ENCODE measurements around the gene TRAF7.
A peak's percentile ranks its signal among the peaks of the same experiment; 100 is the strongest.

Gene TRAF7

DNA sequence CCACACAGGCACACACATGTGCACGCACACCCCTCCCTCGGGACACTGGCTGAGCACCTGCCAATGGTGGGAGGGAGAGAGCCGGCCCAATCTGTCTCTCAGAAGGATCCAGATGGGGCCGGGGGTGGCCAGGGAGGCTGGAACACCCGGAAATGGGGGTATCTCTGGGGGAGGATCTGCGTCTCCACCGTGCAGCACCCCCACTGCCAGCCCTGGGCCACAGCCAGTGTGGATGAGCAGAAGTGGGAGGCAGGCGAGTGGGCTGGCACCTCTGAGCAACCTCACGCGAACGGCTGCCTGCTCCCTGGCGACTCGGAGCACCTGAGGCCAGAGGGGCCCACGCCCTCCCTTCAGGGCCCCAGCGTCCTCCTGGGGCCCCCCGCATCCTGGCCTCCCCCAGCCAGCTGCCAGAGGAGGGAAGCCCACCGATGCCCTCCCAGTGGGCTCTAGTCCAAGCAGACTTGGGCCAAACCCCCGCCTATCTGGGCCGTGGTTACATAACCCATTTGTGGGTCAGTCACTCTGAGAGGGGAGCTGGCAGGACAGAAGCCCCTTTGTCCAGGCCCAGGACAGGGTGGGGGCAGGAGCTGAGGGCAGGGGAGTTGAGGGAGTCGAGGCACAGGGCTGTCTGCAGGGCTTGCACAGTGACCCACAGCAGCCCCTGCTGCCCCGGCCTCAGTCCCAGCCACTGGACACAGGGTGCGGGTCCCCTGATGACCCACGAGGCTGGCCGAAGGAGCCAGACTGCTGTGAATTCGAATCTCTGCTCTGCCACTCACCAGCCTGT is 35.3 kb downstream of the TRAF7 start:
- H3K36me3 ChIP-seq (ENCODE audit: insufficient read depth, low read length), result no peaks in the 10 kb centered on the region
- no peaks in the 10 kb centered on the region for H3K27me3 ChIP-seq (ENCODE audit: insufficient read depth, low read length)
- H3K9me3 ChIP-seq (ENCODE audit: low read length), result no peaks in the 10 kb centered on the region
- H3K4me3 ChIP-seq (ENCODE audit: low read length), result no peak overlapping the region
- H2AFZ ChIP-seq (ENCODE audit: low read depth, low read length), result no peak overlapping the region
- peaks cover 26% of the 10 kb centered on the region for H3K4me1 ChIP-seq (ENCODE audit: insufficient read depth, low read length)

DNA sequence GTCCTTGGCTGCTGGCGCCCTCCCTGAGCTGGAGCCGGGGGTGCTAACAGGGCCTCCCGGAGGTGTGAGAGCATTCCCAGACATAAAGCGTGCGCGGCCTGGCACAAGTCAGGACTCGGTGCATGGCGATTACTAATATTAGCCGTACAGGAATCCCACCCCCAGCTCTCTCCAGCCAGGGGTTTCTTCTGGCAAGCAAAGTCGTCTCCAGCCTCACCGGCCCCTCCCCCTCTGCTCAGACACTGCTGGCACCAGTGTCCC is 35.8 kb downstream of the TRAF7 start:
- Histone ChIP-seq H3K4me3 (ENCODE audit: low read length) (no peak overlapping the region), H2AFZ (ENCODE audit: low read depth, low read length) (no peak overlapping the region), H3K9me3 (ENCODE audit: low read length) (no peaks in the 10 kb centered on the region), H3K36me3 (ENCODE audit: insufficient read depth, low read length) (no peaks in the 10 kb centered on the region), H3K4me1 (ENCODE audit: insufficient read depth, low read length) (peaks cover 26% of the 10 kb centered on the region), H3K27me3 (ENCODE audit: insufficient read depth, low read length) (no peaks in the 10 kb centered on the region)

DNA sequence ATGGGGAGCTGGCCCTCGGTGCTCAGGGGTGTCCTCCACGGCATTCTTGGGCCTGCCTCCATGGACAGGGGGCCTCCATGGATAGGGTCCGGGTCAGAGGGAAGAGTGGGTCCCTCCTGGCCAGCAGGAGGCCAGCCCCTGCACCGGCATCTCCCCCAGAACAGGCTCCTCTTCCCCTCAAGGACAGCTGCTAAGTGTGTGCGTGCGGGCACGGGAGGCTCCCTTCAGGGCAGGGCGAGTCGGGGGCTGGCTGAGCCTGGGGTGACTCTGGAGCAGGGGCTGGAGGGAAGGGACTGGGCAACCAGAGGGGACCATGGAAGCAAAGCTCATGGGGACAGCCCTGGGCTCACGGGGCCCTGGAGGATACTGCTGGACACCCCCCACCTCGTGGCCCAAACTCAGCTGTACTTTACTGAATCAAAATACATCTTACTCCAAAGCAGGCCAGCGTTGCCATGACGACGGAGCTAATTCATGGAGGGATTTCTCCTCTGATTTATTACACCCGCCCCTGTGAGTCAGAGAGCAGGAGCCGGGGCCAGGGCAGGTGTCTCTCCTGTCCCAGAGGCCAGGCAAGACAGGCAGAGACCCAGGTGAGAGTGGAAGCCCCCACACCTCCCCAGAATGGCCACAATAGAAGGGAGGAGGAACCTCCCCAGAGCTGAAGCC is 38.7 kb downstream of the TRAF7 start:
- Histone ChIP-seq H3K4me3 (ENCODE audit: low read length) (no peak overlapping the region), H2AFZ (ENCODE audit: low read depth, low read length) (no peak overlapping the region), H3K9me3 (ENCODE audit: low read length) (no peaks in the 10 kb centered on the region), H3K36me3 (ENCODE audit: insufficient read depth, low read length) (no peaks in the 10 kb centered on the region), H3K4me1 (ENCODE audit: insufficient read depth, low read length) (peaks cover 26% of the 10 kb centered on the region), H3K27me3 (ENCODE audit: insufficient read depth, low read length) (no peaks in the 10 kb centered on the region)

DNA sequence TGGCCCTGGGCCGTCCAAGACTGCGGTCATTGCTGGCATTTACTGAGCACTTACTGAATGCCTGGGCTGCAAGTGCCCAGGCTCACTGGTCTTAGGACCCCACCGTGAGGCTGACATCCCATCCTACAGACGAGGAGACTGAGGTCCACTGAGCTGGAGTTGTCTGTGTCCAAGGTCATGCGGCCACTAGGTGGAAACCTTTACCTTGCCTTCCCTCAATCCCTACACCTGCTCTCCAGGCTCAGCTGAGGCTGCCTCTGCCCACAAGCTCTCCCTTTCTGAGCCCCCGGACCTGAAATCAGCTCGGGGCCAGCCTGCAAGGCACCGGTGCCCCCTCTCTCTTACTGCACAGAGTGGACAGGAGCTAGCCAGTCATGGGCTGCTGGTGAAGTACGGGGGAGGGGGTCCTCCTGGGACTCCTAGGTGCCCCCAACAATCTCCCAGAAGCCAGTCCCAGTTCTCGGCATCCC is 39.3 kb downstream of the TRAF7 start:
- Histone ChIP-seq H3K36me3 (ENCODE audit: insufficient read depth, low read length) (no peaks in the 10 kb centered on the region), H3K9me3 (ENCODE audit: low read length) (no peaks in the 10 kb centered on the region), H2AFZ (ENCODE audit: low read depth, low read length) (no peak overlapping the region), H3K27me3 (ENCODE audit: insufficient read depth, low read length) (no peaks in the 10 kb centered on the region), H3K4me1 (ENCODE audit: insufficient read depth, low read length) (peaks cover 26% of the 10 kb centered on the region), H3K4me3 (ENCODE audit: low read length) (no peak overlapping the region)

DNA sequence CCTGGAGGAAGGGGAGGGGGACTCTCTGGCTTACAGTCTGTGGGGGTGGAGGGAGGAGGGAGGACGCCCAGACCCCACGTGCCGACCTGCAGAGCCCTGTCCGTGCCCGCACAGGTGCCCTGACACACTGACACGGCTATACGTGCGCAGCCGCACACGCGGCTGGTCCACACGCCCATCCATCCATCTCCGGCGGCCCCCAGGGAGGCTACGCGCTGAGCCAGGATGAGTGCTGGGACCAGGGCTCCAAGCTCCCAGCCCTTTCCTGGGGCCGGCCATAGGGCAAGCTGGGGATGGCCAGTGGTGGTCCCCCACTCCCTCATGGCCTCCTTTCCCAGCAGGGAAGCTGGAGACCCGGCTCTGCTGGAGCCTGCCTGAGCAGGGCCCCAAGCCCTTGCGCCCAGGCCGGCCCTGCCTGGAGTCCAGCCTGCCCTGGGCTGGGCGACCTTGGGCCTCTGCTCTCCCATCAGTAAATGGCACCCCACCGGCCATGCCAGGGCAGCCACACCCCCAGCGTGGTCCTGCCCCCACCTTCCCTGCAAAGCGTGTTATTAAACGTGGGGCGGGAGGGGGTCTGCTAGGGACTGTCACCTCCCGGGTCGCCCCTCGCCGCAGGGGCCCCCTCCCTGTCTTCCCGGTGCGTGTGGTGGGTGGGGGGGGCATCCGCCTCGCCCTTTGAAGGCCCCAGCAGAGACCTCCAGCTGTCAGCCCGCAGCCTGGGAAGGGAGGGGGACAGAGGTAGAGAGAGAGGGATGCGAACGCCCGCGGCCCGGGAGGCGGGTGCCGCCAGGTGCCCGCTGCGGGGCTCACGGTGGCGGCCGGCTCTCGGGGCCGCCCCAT is 40.0 kb downstream of the TRAF7 start:
- Histone ChIP-seq H3K27me3 (ENCODE audit: insufficient read depth, low read length) (no peaks in the 10 kb centered on the region), H3K36me3 (ENCODE audit: insufficient read depth, low read length) (no peaks in the 10 kb centered on the region), H2AFZ (ENCODE audit: low read depth, low read length) (peak overlapping the region; percentile 31), H3K4me3 (ENCODE audit: low read length) (peak overlapping the region; percentile 57), H3K9me3 (ENCODE audit: low read length) (no peaks in the 10 kb centered on the region), H3K4me1 (ENCODE audit: insufficient read depth, low read length) (peaks cover 19% of the 10 kb centered on the region)

DNA sequence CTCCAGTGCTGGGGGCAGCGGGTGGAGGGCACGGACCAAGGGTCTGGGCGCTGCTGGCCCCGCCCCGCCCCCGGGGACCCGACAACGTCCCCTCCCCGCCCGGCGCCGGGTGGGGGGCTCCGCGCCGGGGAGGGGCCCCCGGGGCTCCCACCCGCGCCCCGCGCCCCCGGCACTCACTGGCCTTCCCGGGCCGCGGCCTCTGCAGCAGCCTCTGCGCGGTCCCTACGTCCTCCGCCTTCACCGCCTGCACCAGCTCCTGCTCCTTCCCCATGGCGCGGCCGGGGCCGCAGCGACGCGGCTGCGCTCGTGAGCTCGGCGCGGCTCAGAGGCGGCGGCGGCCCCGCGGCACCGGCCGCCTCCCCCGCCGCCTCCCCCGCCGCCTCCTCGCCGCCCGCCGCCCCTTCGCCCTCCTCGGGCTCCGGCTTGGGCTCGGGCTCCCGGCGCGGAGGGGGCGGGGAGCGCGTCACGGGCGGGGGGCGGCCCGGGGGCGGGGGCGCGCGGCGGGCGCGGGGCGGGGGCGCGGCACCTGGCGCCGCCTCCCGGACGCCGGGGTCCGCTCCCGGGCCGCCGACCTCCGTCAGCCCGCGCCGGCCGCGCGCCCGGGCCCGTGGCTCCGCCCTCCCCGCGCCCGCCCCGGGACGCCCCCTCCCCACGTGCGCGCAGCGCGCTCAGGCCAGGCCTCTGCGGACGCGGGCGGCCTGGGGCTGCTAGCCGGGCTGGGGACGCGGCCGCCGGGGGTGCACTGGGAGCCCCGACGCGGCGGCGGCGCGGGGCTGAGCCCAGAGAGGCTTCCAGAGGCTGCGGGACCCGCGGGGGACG is 40.8 kb downstream of the TRAF7 start, which contains the start of gene CASKIN1:
CASKIN1 (minus strand) TSS at position 444 of the 819 bp plus-strand sequence; CDS start at position 271, 173 bp downstream.
- Histone ChIP-seq H3K4me1 (ENCODE audit: insufficient read depth, low read length) (peaks cover 19% of the 10 kb centered on the region), H3K4me3 (ENCODE audit: low read length) (peak within 1 kb of the TSS; percentile 57), H2AFZ (ENCODE audit: low read depth, low read length) (peak within 1 kb of the TSS; percentile 31), H3K27me3 (ENCODE audit: insufficient read depth, low read length) (no peaks in the 10 kb centered on the region), H3K9me3 (ENCODE audit: low read length) (no peaks in the 10 kb centered on the region), H3K36me3 (ENCODE audit: insufficient read depth, low read length) (no peaks in the 10 kb centered on the region)

DNA sequence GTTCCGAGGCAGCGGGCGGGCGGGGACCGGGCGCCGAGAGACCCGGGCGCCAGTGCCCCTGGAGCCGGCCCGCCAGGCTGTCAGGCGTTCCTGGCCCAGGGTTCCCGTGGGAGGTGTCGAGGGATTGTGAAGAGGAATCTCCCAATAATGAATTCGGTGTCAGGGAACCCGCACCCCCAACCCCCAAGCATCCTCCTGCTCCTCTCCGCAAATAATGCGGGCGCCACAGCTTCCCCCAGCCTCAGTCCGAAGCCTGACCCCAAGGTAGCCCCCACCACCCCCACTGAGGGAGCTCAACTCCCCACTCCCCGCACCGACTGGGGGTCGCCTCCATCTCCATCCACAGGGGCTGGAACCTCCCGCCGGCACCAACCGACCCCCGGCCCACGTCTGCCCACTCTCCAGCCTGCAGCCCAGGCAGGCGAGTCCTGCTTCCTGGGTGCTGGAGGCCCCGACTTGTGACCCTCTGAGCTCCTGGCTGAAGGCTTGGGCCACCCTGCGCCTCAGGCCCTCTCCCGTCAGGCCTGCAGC is 41.5 kb downstream of the TRAF7 start:
- H2AFZ ChIP-seq (ENCODE audit: low read depth, low read length), result peak overlapping the region; percentile 19
- no peaks in the 10 kb centered on the region for H3K36me3 ChIP-seq (ENCODE audit: insufficient read depth, low read length)
- H3K4me1 ChIP-seq (ENCODE audit: insufficient read depth, low read length), result peaks cover 19% of the 10 kb centered on the region
- H3K27me3 ChIP-seq (ENCODE audit: insufficient read depth, low read length), result no peaks in the 10 kb centered on the region
- H3K9me3 ChIP-seq (ENCODE audit: low read length), result no peaks in the 10 kb centered on the region
- peak overlapping the region; percentile 28 for H3K4me3 ChIP-seq (ENCODE audit: low read length)

DNA sequence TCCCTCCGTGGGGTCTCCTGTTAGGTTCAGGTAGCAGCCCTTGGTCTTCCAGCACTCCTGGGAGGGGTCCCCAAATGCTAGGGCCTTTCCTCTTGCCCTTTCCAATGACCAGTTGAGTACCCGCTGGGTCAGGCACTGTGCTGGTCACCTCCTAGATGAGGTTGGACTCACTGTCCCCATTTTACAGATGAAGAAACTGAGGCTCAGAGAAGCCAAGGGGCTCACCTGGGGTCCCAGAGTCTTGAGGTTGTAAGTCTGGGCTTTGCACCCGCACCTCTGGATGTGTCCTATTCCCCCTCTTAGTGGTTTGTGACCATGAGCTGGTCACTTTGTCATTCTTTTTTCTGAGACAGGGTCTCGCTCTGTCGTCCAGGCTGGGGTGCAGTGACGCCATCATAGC is 42.2 kb downstream of the TRAF7 start:
- Histone ChIP-seq H3K36me3 (ENCODE audit: insufficient read depth, low read length) (no peaks in the 10 kb centered on the region), H3K9me3 (ENCODE audit: low read length) (no peaks in the 10 kb centered on the region), H3K27me3 (ENCODE audit: insufficient read depth, low read length) (no peaks in the 10 kb centered on the region), H2AFZ (ENCODE audit: low read depth, low read length) (no peak overlapping the region), H3K4me1 (ENCODE audit: insufficient read depth, low read length) (peaks cover 19% of the 10 kb centered on the region), H3K4me3 (ENCODE audit: low read length) (no peak overlapping the region)

DNA sequence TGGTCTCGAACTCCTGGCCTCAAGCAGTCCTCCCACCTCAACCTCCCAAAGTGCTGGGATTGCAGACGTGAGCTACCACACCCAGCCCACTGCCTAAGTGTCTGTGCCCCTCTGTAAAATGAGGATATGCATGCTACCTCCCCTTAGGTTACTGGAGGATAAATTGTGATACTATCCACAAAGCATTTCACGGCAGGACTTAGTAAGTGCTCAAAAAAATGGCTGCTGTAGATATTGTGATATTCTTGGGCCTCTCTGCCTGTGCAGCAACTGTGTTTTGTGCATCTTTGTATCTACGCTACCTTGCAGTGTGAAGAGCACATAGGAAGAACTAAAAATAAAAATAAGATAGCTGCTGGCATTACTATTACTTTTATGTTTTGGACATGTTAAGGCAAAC is 42.7 kb downstream of the TRAF7 start:
- no peaks in the 10 kb centered on the region for H3K9me3 ChIP-seq (ENCODE audit: low read length)

DNA sequence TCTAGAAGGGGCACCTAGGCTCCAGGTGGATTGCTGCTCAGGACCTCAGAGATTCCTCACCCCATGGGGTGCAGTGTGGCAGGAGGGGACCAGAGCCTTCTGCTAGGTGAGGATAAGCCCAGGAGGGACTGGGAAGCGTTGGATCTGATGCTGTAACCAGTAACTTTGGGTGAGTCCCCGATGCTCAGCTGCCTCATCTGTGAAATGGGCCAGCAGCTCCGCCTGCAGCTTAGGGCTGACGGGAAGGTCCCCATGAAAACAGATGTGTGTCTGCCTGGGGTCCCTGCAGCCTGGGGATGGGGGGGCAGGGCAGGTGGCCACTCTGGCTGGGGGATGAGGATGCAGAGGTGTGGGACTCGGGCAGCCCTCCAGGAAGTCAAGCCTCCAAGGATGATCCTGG is 43.5 kb downstream of the TRAF7 start:
- Histone ChIP-seq H2AFZ (ENCODE audit: low read depth, low read length) (no peak overlapping the region), H3K36me3 (ENCODE audit: insufficient read depth, low read length) (no peaks in the 10 kb centered on the region), H3K4me3 (ENCODE audit: low read length) (no peak overlapping the region), H3K9me3 (ENCODE audit: low read length) (no peaks in the 10 kb centered on the region), H3K27me3 (ENCODE audit: insufficient read depth, low read length) (no peaks in the 10 kb centered on the region), H3K4me1 (ENCODE audit: insufficient read depth, low read length) (peaks cover 16% of the 10 kb centered on the region)

More for the DNA sequence above, 42.7 kb downstream of the TRAF7 start:
- Histone ChIP-seq H2AFZ (ENCODE audit: low read depth, low read length) (no peak overlapping the region), H3K27me3 (ENCODE audit: insufficient read depth, low read length) (no peaks in the 10 kb centered on the region), H3K4me3 (ENCODE audit: low read length) (no peak overlapping the region), H3K36me3 (ENCODE audit: insufficient read depth, low read length) (no peaks in the 10 kb centered on the region), H3K4me1 (ENCODE audit: insufficient read depth, low read length) (peaks cover 19% of the 10 kb centered on the region)

DNA sequence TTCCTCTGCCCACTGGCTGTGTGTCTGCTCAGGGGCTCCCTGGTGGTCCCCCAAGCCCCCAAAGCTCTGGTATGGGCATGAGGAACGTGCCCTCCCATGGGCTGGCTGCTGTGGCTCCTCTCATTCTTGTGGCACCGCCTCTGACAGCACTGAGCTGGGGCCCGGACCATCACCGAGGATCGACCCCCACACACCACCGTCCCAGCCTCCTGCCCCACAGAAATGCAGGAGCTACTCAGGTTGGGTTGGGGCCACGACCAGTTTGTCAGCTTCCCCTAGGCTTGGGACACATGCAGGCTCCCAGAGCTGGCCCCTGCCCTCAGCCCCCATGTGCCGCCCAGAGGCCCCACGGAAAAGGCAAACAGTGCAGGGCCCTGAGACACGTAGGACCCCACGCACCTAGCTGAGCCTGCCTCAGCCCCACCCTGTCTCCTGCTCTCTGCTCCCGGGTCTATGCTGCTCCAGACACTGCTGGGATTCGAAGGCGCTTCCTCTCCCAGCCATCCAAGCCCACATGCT is 44.1 kb downstream of the TRAF7 start:
- Histone ChIP-seq H3K9me3 (ENCODE audit: low read length) (no peaks in the 10 kb centered on the region), H3K4me1 (ENCODE audit: insufficient read depth, low read length) (peaks cover 13% of the 10 kb centered on the region), H3K27me3 (ENCODE audit: insufficient read depth, low read length) (no peaks in the 10 kb centered on the region), H3K4me3 (ENCODE audit: low read length) (no peak overlapping the region), H3K36me3 (ENCODE audit: insufficient read depth, low read length) (no peaks in the 10 kb centered on the region), H2AFZ (ENCODE audit: low read depth, low read length) (no peak overlapping the region)

DNA sequence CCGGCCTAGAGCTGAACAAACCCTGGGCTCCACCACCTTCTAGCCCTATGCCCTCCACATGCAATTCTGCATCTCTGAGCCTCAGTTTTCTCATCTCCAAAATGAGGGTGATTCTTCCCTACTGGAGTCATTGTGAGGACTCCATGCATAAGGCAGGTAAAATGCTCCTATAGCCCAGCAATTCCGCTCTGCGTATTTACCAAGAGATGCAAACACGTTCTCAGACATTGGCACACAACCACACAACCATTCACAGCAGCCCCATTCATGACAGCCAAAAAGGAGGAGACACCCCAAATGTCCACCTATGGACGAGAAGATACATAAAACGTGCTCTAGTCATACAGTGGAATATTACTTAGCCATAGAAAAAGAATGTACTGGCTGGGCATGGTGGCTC is 44.7 kb downstream of the TRAF7 start:
- H3K36me3 ChIP-seq (ENCODE audit: insufficient read depth, low read length), result no peaks in the 10 kb centered on the region
- H3K4me3 ChIP-seq (ENCODE audit: low read length), result no peak overlapping the region
- no peaks in the 10 kb centered on the region for H3K27me3 ChIP-seq (ENCODE audit: insufficient read depth, low read length)
- H2AFZ ChIP-seq (ENCODE audit: low read depth, low read length), result no peak overlapping the region
- H3K9me3 ChIP-seq (ENCODE audit: low read length), result no peaks in the 10 kb centered on the region
- peaks cover 9% of the 10 kb centered on the region for H3K4me1 ChIP-seq (ENCODE audit: insufficient read depth, low read length)
